Prostate gland (tissue), 2 donors: ENCODE data around the gene SLC7A14. TPM values are rescaled to one million over a fixed set of nuclear protein-coding genes. Genes with fewer than 3 reads are reported as not detected.

Experiments
- DNase-seq: peaks from one replicate; pipeline ENCODE4 v3.0.0-alpha.2; 2019; ENCODE audit warnings: low spot score
- H3K27ac ChIP-seq, 2 donors: fragments of 200-600 bp; sonication (generic); 2 replicates each; pipeline ENCODE4 v1.5.1; 2017 to 2019
- H3K27me3 ChIP-seq: fragments of 200-600 bp; sonication (generic); replicated peaks from 2 replicates; pipeline ENCODE4 v1.5.1; 2019; ENCODE audit not compliant: insufficient read depth
- H3K36me3 ChIP-seq, 2 donors: fragments of 200-600 bp; sonication (generic); 1 replicate in 1 of 2; 2 replicates in 1 of 2; pipeline versions ENCODE4 v1.5.1 to v1.8.1; 2017 to 2019
- H3K4me1 ChIP-seq: fragments of 200-600 bp; sonication (generic); replicated peaks from 2 replicates; pipeline ENCODE4 v1.5.1; 2019
- H3K4me3 ChIP-seq, 2 donors: fragments of 200-600 bp; sonication (generic); 2 replicates each; pipeline ENCODE4 v1.5.1; 2017 to 2019
- H3K9me3 ChIP-seq: fragments of 200-600 bp; sonication (generic); 2 replicates; pipeline ENCODE4 v1.5.1; 2017
- POLR2A ChIP-seq: fragments of 450-650 bp; IDR thresholded peaks from one replicate; pipeline ENCODE4 v1.6.1; 2016; ENCODE audit warnings: antibody characterized with exemption, mild to moderate bottlenecking
- POLR2AphosphoS5 ChIP-seq: sonication (generic); formaldehyde crosslinking; IDR thresholded peaks from one replicate; pipeline ENCODE4 v1.6.1; 2017; ENCODE audit warnings: antibody characterized with exemption
- WGBS: methylation state at CpG from one replicate; pipeline ENCODE4 v1.1.5; 2018; 5-methylcytosine and 5-hydroxymethylcytosine counted together
- intact Hi-C: fragments of 100-400 bp; cut with DNase I; formaldehyde crosslinking; loops from one replicate; pipeline ENCODE4 v1.14.2; 2022
- total RNA-seq, 2 donors: library from RNA; depleted of rRNA; stranded (reverse); fragments of >200 nt; gene quantifications; one replicate each; pipeline ENCODE4 v1.1.0, GENCODE V29; 2016
- TF ChIP-seq, protein P1 (sequence below), 4 experiments: fragments of 200-600 bp in 2 of 4; fragments of 450-650 bp in 2 of 4; sonication (generic) in 2 of 4; IDR thresholded peaks; 1 replicate in 3 of 4; 2 replicates in 1 of 4; pipeline ENCODE4 v1.5.1; 2016 to 2019; ENCODE audit warnings: antibody characterized with exemption in 4 of 4, mild to moderate bottlenecking in 2 of 4, moderate library complexity in 2 of 4

The SLC7A14 gene
- total RNA-seq, 2 donors from 2014 or later = 0.05 to 0.11 TPM

DNA sequence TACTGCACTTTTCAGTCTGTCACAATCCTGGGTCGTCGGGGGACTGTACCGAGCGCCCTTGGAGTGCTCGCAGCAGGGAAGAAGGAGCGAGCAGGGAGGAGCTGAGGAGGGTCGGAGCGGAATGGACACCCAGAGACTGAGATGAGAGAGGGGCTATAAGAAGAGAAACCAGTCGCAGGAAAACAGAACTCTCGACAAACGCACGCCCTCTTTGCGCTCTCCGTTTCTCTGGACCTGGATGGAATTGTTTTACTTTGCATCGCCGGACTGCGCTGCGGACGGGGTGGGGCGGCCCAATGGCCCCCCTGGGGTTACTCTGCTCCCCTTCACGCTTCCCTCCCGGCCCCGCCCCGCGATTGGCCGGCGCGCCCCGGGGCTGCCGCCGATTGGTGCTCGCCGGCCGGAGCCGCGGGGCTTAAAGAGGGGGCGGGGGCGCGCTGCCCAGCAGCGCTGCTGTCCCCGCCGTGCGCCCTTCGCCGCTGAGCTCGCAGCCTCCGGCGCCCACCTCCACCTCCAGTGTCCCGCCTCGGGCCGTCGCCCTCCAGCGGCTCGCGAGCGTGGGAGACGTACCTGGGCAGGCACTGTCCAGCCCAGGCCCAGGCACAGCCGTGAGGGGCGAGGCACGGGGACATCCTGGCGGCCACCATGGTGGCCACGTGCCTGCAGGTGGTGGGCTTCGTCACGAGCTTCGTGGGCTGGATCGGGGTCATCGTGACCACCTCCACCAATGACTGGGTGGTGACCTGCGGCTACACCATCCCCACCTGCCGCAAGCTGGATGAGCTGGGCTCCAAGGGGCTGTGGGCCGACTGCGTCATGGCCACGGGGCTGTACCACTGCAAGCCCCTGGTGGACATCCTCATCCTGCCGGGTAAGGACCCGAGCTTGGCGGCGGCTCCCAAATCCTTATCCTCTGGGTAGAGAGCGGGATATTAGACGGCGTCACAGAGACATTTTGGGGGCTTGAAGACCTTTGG, 167.2 kb downstream of the SLC7A14 start, which contains the start of gene CLDN11:
Gene CLDN11, plus strand, starts transcription at position 447 of the 977 bp plus-strand sequence. Its CDS starts 199 bp downstream, at position 646.
- no peaks in the 10 kb centered on the region for H3K9me3 ChIP-seq
- peak within 1 kb of the TSS; percentile 35 to 43 for H3K4me3 ChIP-seq
- no peaks in the 10 kb centered on the region for H3K36me3 ChIP-seq
- intact Hi-C loops = no loop called here
- WGBS = 4% methylated on average over 49 of the region's 79 CpGs
- no peaks in the 10 kb centered on the region for H3K27me3 ChIP-seq
- TF ChIP-seq POLR2A (no peak), POLR2AphosphoS5 (no peak)
- TF ChIP-seq, protein P1, sequence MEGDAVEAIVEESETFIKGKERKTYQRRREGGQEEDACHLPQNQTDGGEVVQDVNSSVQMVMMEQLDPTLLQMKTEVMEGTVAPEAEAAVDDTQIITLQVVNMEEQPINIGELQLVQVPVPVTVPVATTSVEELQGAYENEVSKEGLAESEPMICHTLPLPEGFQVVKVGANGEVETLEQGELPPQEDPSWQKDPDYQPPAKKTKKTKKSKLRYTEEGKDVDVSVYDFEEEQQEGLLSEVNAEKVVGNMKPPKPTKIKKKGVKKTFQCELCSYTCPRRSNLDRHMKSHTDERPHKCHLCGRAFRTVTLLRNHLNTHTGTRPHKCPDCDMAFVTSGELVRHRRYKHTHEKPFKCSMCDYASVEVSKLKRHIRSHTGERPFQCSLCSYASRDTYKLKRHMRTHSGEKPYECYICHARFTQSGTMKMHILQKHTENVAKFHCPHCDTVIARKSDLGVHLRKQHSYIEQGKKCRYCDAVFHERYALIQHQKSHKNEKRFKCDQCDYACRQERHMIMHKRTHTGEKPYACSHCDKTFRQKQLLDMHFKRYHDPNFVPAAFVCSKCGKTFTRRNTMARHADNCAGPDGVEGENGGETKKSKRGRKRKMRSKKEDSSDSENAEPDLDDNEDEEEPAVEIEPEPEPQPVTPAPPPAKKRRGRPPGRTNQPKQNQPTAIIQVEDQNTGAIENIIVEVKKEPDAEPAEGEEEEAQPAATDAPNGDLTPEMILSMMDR (IDR thresholded peaks at IDR 0.05) = peak in 2 of 4 experiments; percentile 3 to 17
- peaks cover 4% of the 10 kb centered on the region for H3K4me1 ChIP-seq
- peak; percentile 30 for DNase-seq
- peak within 1 kb of the TSS; percentile 56 to 75 for H3K27ac ChIP-seq

DNA sequence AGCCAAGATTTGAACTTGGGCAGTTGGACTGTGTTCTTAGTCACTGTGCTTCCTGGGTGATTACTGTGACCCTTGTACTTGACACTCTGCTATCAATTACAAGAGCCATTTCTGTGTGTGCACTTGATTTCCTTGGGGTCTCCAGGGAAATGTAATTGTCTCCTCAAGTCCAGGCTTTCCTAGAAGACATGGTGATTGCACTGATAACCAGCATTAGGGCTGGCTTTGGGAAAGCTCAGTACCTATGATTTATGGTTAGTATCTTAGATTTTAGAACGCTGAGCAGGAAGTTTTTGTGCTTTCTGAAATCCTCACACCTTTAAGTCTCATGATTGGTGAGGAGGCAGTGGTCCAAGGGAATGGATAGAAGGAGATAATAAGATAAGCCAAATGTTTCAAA, 168.8 kb downstream of the SLC7A14 start:
- H3K4me3 ChIP-seq = no peak overlapping the region
- 44% methylated on average over 1 of the region's 1 CpG for WGBS
- no peaks in the 10 kb centered on the region for H3K36me3 ChIP-seq
- TF ChIP-seq POLR2A (no peak), POLR2AphosphoS5 (no peak)
- TF ChIP-seq, protein P1 (IDR thresholded peaks at IDR 0.05) = no peak
- intact Hi-C loops = no loop called here
- peaks cover 4% of the 10 kb centered on the region for H3K4me1 ChIP-seq
- H3K27ac ChIP-seq = no peak overlapping the region
- H3K9me3 ChIP-seq = no peaks in the 10 kb centered on the region
- no peaks in the 10 kb centered on the region for H3K27me3 ChIP-seq
- DNase-seq = no peak

- intact Hi-C loops = loop anchor here (2.0 kb wide), 1 partner anchor 397 kb away; no protein-coding TSS in a partner anchor
- Histone ChIP-seq H3K36me3 (no peaks in the 10 kb centered on the region), H3K9me3 (no peaks in the 10 kb centered on the region), H3K27ac (no peak overlapping the region), H3K4me1 (peaks cover 4% of the 10 kb centered on the region), H3K4me3 (no peak overlapping the region), H3K27me3 (no peaks in the 10 kb centered on the region)
- TF ChIP-seq POLR2A = no peak
- peak; percentile 40 for TF ChIP-seq POLR2AphosphoS5
- TF ChIP-seq, protein P1 (IDR thresholded peaks at IDR 0.05) = peak; percentile 67 to 90 (median 82)
- no peak for DNase-seq
- WGBS = 29% methylated on average over 5 of the region's 5 CpGs
Measured at GRCh38 chr3:170414202-170414663, 171.6 kb downstream of the SLC7A14 start.

GRCh38 chr3:170413291-170413690, 172.6 kb downstream of the SLC7A14 start:
- Histone ChIP-seq H3K9me3 (no peaks in the 10 kb centered on the region), H3K4me3 (no peak overlapping the region), H3K4me1 (no peaks in the 10 kb centered on the region), H3K27ac (no peak overlapping the region), H3K27me3 (no peaks in the 10 kb centered on the region), H3K36me3 (no peaks in the 10 kb centered on the region)
- TF ChIP-seq, protein P1 (IDR thresholded peaks at IDR 0.05) = no peak
- TF ChIP-seq POLR2AphosphoS5 = no peak
- no peak for TF ChIP-seq POLR2A
- intact Hi-C loops = no loop called here
- WGBS = 96% methylated on average over 4 of the region's 4 CpGs
- DNase-seq = no peak
